Endothelial cell of umbilical vein (primary cell): Measurements from ENCODE around the gene MRTFA. TPM values are rescaled to one million over a fixed set of nuclear protein-coding genes. Genes with fewer than 3 reads are reported as not detected.

Source experiments
- BruUV-seq: library from RNA; stranded (reverse); fragments of 400-500 nt; replicated peaks from 2 replicates; lab custom pipeline; 2021; lab: Mats Ljungman, UMichigan
- CTCF ChIA-PET: fragments of 300-600, 350-600 bp; sonication (Branson Sonifier 250); formaldehyde crosslinking; loops from one replicate; lab custom pipeline; 2021; ENCODE audit warnings: antibody characterized with exemption, inconsistent platforms; lab: Charles Lee
- POLR2A ChIA-PET: fragments of 300-600, 350-600 bp; sonication (Branson Sonifier 250); formaldehyde crosslinking; loops from one replicate; lab custom pipeline; 2021; ENCODE audit warnings: antibody characterized with exemption, inconsistent platforms; lab: Charles Lee
- DNase-seq: peaks from one replicate; pipeline ENCODE4 v3.0.0-alpha.2; 2011; ENCODE audit warnings: low read depth, low spot score
- FAIRE-seq: peaks from 2 replicates; lab custom pipeline; 2011; peaks lifted over from hg19 to GRCh38; lab: Jason Lieb, UNC
- H2AFZ ChIP-seq: 2 replicates; pipeline ENCODE4 v1.6.0; 2012; ENCODE audit warnings: low read depth, low read length, control low read depth, inconsistent platforms
- H3K27ac ChIP-seq: 2 replicates; pipeline ENCODE4 v1.5.1; 2011; ENCODE audit warnings: low read depth, mild to moderate bottlenecking, control low read depth, low read length, moderate library complexity; ENCODE audit not compliant: insufficient read depth
- H3K27me3 ChIP-seq, 2 experiments: 2 replicates each; pipeline versions ENCODE4 v1.6.0 to v1.6.1; 2011; ENCODE audit warnings: low read length in 2 of 2, mixed read lengths in 1 of 2; ENCODE audit not compliant: control insufficient read depth in 2 of 2, insufficient read depth in 2 of 2
- H3K36me3 ChIP-seq, 2 experiments: 2 replicates in 1 of 2; 3 replicates in 1 of 2; pipeline ENCODE4 v1.5.1; 2011; ENCODE audit warnings: low read length in 2 of 2, mild to moderate bottlenecking in 1 of 2, moderate library complexity in 1 of 2; ENCODE audit not compliant: control insufficient read depth in 2 of 2, insufficient read depth in 2 of 2; ENCODE audit errors: extremely low read depth in 1 of 2
- H3K4me1 ChIP-seq: 3 replicates; pipeline ENCODE4 v1.5.1; 2011; ENCODE audit warnings: mild to moderate bottlenecking, low read length; ENCODE audit not compliant: control insufficient read depth, insufficient read depth; ENCODE audit errors: extremely low read depth
- H3K4me2 ChIP-seq: 2 replicates; pipeline ENCODE4 v1.6.1; 2011; ENCODE audit warnings: low read length, control low read depth, mixed read lengths; ENCODE audit not compliant: insufficient read depth
- H3K4me3 ChIP-seq, 3 experiments: fragments of 200-600 bp in 1 of 3; sonication (generic), shearing (Covaris generic) in 1 of 3; replicated peaks in 1 of 3; 2 replicates each; pipeline ENCODE4 v1.5.1; 2011 to 2016; ENCODE audit warnings: control low read depth in 3 of 3, low read length in 3 of 3, mild to moderate bottlenecking in 2 of 3, inconsistent platforms in 1 of 3, low read depth in 1 of 3, moderate library complexity in 1 of 3; ENCODE audit not compliant: insufficient read depth in 1 of 3
- H3K79me2 ChIP-seq: 2 replicates; pipeline ENCODE4 v1.6.0; 2012; ENCODE audit warnings: low read length, inconsistent platforms; ENCODE audit not compliant: control insufficient read depth, insufficient read depth
- H3K9ac ChIP-seq: replicated peaks from 2 replicates; pipeline ENCODE3; 2011; ENCODE audit warnings: low read length, control low read depth; ENCODE audit not compliant: insufficient read depth; ENCODE audit errors: extremely low read depth
- H3K9me1 ChIP-seq: replicated peaks from 3 replicates; pipeline ENCODE4 v1.6.0; 2011; ENCODE audit warnings: mild to moderate bottlenecking, low read length; ENCODE audit not compliant: control insufficient read depth, insufficient read depth; ENCODE audit errors: extremely low read depth
- H3K9me3 ChIP-seq: replicated peaks from 2 replicates; pipeline ENCODE4 v1.5.1; 2012; ENCODE audit warnings: low read length, inconsistent platforms; ENCODE audit not compliant: control insufficient read depth, insufficient read depth
- H4K20me1 ChIP-seq: replicated peaks from 2 replicates; pipeline ENCODE3; 2011; ENCODE audit warnings: mild to moderate bottlenecking, low read length; ENCODE audit not compliant: control insufficient read depth, insufficient read depth; ENCODE audit errors: extremely low read depth
- CTCF ChIP-seq, 2 donors: IDR thresholded peaks; 1 replicate in 1 of 2; 2 replicates in 1 of 2; pipeline ENCODE4 v1.5.1; 2011; ENCODE audit warnings: low read length in 2 of 2, mild to moderate bottlenecking in 2 of 2, moderate library complexity in 2 of 2, control low read depth in 1 of 2, inconsistent platforms in 1 of 2, low read depth in 1 of 2; ENCODE audit not compliant: insufficient read depth in 1 of 2; ENCODE audit errors: extremely low read depth in 1 of 2
- EZH2 ChIP-seq: IDR thresholded peaks from 2 replicates; pipeline ENCODE4 v1.6.1; 2012; ENCODE audit warnings: borderline replicate concordance, low read depth, mild to moderate bottlenecking, moderate library complexity, low read length, inconsistent platforms; ENCODE audit not compliant: severe bottlenecking
- FOS ChIP-seq: IDR thresholded peaks from 2 replicates; pipeline ENCODE4 v1.6.1; 2011; ENCODE audit warnings: mild to moderate bottlenecking, low read length, moderate library complexity, borderline replicate concordance; ENCODE audit not compliant: insufficient read depth
- JUN ChIP-seq: IDR thresholded peaks from 2 replicates; pipeline ENCODE4 v1.6.1; 2011; ENCODE audit warnings: borderline replicate concordance, low read depth; ENCODE audit not compliant: insufficient read length, insufficient read depth
- MYC ChIP-seq: IDR thresholded peaks from one replicate; pipeline ENCODE4 v1.6.1; 2011; ENCODE audit warnings: mild to moderate bottlenecking, low read depth, low read length
- POLR2AphosphoS5 ChIP-seq: IDR thresholded peaks from 2 replicates; pipeline ENCODE4 v1.6.1; 2012; ENCODE audit warnings: low read depth, mild to moderate bottlenecking, control low read depth, low read length, moderate library complexity; ENCODE audit not compliant: insufficient read depth
- dilution Hi-C: fragments of 300-500 bp; cut with MboI; formaldehyde crosslinking; loops from one replicate; pipeline ENCODE4 v1.15.0; 2019; ENCODE audit warnings: low sequenced_read_pairs; ENCODE audit not compliant: extremely low pct_ligation_motif_present
- intact Hi-C: fragments of 100-400 bp; cut with micrococcal nuclease; formaldehyde crosslinking; loops from one replicate; pipeline ENCODE4 v1.10.0; 2022
- polyA plus RNA-seq, 4 experiments: library from polyadenylated mRNA; depleted of rRNA in 3 of 4; stranded (reverse) in 3 of 4; unstranded in 1 of 4; fragments of >200 nt; gene quantifications; 2 replicates each; pipeline versions ENCODE4 v1.2.1 to v1.2.3, GENCODE V29; 2011 to 2012; ENCODE audit warnings: missing spikeins in 1 of 4
- total RNA-seq: library from RNA; stranded (reverse); gene quantifications from 2 replicates; pipeline ENCODE4 v1.2.3, GENCODE V29; 2021

Gene MRTFA
- total and polyA plus RNA-seq, 2 donors (not counting 3 experiments of a cell fraction or from before 2014, with no cell fraction given), result 13.6 to 44.1 TPM

- H3K9me1 ChIP-seq, result no peaks in the 10 kb centered on the region
- H3K36me3 ChIP-seq, result peaks cover 0 to 40% of the 10 kb centered on the region in 2 experiments
- FAIRE-seq (no peak), DNase-seq (no peak)
- H3K9ac ChIP-seq, result no peak overlapping the region
- no peaks in the 10 kb centered on the region for H3K79me2 ChIP-seq
- no peak overlapping the region for H3K27ac ChIP-seq
- no peak overlapping the region for H3K4me3 ChIP-seq
- no peaks in the 10 kb centered on the region for H4K20me1 ChIP-seq
- ChIA-PET CTCF (no interaction called here), POLR2A (no interaction called here)
- no TSS peak for BruUV-seq
- H3K27me3 ChIP-seq, result no peaks in the 10 kb centered on the region
- no peak overlapping the region for H3K4me2 ChIP-seq
- intact Hi-C loops (no loop called here), dilution Hi-C loops (no loop called here)
- TF ChIP-seq FOS, result no peak
- no peak for TF ChIP-seq MYC
- no peak for TF ChIP-seq CTCF (IDR thresholded peaks at IDR 0.05; ENCODE audit: extremely low read depth in 1 of 2, insufficient read depth in 1 of 2, low read depth in 1 of 2, low read length in 2 of 2)
- no peak for TF ChIP-seq POLR2AphosphoS5
- no peak for TF ChIP-seq EZH2
- TF ChIP-seq JUN, result no peak
- no peaks in the 10 kb centered on the region for H3K9me3 ChIP-seq
- no peak overlapping the region for H2AFZ ChIP-seq
- no peaks in the 10 kb centered on the region for H3K4me1 ChIP-seq
Observed at GRCh38 chr22:40414311-40414710, 222.2 kb downstream of the MRTFA start.
